Adrenal gland (tissue), 5 donors: ENCODE results near the gene TBC1D20.

Experiments
- POLR2A ChIP-seq, 2 donors: fragments of 450-650 bp; IDR thresholded peaks; one replicate each; pipeline ENCODE4 v1.6.1; 2017; ENCODE audit warnings: antibody characterized with exemption in 2 of 2, mild to moderate bottlenecking in 2 of 2, moderate library complexity in 1 of 2
- TF ChIP-seq, protein P1 (sequence below), 6 experiments: fragments of 450-650 bp in 4 of 6; fragments of 200-600 bp in 2 of 6; sonication (generic) in 1 of 6; IDR thresholded peaks; 1 replicate in 5 of 6; 2 replicates in 1 of 6; pipeline versions ENCODE4 v1.5.1 to v1.8.0; 2016 to 2021; ENCODE audit warnings: antibody characterized with exemption in 6 of 6, mild to moderate bottlenecking in 2 of 6, moderate library complexity in 1 of 6
- donor health status: DM: no; HTN: no; CAD: no.

DNA sequence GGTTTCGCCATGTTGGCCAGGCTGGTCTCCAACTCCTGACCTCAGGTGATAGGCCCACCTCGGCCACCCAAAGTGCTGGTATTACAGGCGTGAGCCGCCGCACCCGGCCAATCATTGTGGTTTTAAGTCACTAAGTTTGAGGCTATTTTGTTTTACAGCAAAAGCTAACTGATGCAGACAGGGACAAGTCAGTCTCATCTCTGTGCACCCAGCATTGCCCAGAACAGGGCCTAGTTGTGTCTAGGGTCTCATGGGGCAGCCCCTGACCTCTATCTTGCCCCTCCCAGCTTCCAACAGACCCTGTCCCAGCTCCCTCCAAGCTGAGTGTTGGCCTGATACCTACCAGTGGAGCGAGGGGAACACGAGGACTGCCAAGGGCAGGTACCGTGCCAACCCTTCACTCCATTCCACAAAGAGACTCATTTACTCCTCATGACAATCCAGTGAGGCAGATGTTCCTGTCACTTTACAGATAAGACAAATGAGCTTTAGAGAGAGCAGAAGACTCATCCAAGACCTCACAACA lies 63.1 kb downstream of the TBC1D20 start:
- TF ChIP-seq, protein P1, sequence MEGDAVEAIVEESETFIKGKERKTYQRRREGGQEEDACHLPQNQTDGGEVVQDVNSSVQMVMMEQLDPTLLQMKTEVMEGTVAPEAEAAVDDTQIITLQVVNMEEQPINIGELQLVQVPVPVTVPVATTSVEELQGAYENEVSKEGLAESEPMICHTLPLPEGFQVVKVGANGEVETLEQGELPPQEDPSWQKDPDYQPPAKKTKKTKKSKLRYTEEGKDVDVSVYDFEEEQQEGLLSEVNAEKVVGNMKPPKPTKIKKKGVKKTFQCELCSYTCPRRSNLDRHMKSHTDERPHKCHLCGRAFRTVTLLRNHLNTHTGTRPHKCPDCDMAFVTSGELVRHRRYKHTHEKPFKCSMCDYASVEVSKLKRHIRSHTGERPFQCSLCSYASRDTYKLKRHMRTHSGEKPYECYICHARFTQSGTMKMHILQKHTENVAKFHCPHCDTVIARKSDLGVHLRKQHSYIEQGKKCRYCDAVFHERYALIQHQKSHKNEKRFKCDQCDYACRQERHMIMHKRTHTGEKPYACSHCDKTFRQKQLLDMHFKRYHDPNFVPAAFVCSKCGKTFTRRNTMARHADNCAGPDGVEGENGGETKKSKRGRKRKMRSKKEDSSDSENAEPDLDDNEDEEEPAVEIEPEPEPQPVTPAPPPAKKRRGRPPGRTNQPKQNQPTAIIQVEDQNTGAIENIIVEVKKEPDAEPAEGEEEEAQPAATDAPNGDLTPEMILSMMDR (IDR thresholded peaks at IDR 0.05), result no peak
- TF ChIP-seq POLR2A (IDR thresholded peaks at IDR 0.05), result no peak
